NT2/D1 (cell line): Measurements from ENCODE around the gene REC114.

ENCODE experiments used
- YY1 ChIP-seq: IDR thresholded peaks from 2 replicates; pipeline ENCODE4 v1.6.1; 2011; ENCODE audit not compliant: insufficient read length, insufficient read depth
- ZNF274 ChIP-seq: IDR thresholded peaks from 2 replicates; pipeline ENCODE4 v1.6.1; 2011; ENCODE audit warnings: mild to moderate bottlenecking, low read depth, low read length

DNA sequence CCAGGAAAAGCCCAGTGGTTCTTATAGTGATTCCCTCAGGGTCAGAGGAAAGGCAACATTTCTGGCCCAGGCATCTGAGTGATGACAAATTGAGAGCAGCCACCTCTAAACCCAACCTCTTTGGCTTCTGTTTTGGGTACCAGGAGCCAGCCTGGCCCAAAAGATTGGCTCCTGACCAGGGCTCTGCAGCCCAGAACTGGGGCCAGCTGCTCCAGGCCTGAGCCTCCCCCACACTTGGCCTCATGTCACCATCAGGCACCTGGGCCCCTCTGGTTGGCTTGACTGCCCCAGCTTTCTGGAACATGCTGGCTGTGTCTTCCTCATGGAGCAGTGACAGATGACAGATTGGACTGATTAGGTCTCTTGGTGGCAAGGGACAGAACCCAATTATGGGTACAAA, 48.2 kb upstream of the REC114 start:
- no peak for TF ChIP-seq YY1
- no peak for TF ChIP-seq ZNF274
